Loucy (cell line): ENCODE measurements around the gene IFT27.

Experiments
- H2AFZ ChIP-seq: fragments of 200-600 bp; sonication (generic); 2 replicates; pipeline ENCODE4 v1.6.0; 2016; ENCODE audit warnings: antibody characterized with exemption, mild to moderate bottlenecking, low read length, moderate library complexity
- H3F3A ChIP-seq: fragments of 200-600 bp; 2 replicates; pipeline ENCODE4 v1.6.0; 2016; ENCODE audit warnings: antibody characterized with exemption, low read depth, mild to moderate bottlenecking
- H3K27me3 ChIP-seq: fragments of 200-600 bp; sonication (generic); 2 replicates; pipeline ENCODE4 v1.6.1; 2014; ENCODE audit warnings: low read length, mild to moderate bottlenecking; ENCODE audit not compliant: insufficient read depth, poor library complexity, severe bottlenecking
- H3K36me3 ChIP-seq: fragments of 200-600 bp; sonication (generic); 2 replicates; pipeline ENCODE4 v1.6.1; 2016; ENCODE audit warnings: low read length; ENCODE audit not compliant: insufficient read depth
- H3K4me1 ChIP-seq: fragments of 200-600 bp; sonication (generic); 2 replicates; pipeline ENCODE4 v1.5.1; 2014; ENCODE audit warnings: low read length, mild to moderate bottlenecking; ENCODE audit not compliant: insufficient read depth, poor library complexity, severe bottlenecking
- H3K4me2 ChIP-seq: fragments of 200-600 bp; sonication (generic); 2 replicates; pipeline ENCODE4 v1.6.0; 2014; ENCODE audit warnings: antibody characterized with exemption, low read length, low read depth, mild to moderate bottlenecking; ENCODE audit not compliant: poor library complexity, severe bottlenecking
- H3K4me3 ChIP-seq: fragments of 200-600 bp; sonication (generic); 2 replicates; pipeline ENCODE4 v1.5.1; 2014; ENCODE audit warnings: low read length, mild to moderate bottlenecking, mixed read lengths; ENCODE audit not compliant: poor library complexity, severe bottlenecking
- H3K79me2 ChIP-seq: fragments of 200-600 bp; sonication (generic); 2 replicates; pipeline ENCODE4 v1.6.1; 2014; ENCODE audit warnings: low read length; ENCODE audit not compliant: insufficient read depth
- H3K9ac ChIP-seq: fragments of 200-600 bp; sonication (generic); 2 replicates; pipeline ENCODE4 v1.6.0; 2014; ENCODE audit warnings: mild to moderate bottlenecking, low read depth, low read length, moderate library complexity; ENCODE audit not compliant: poor library complexity, severe bottlenecking
- H3K9me2 ChIP-seq: fragments of 200-600 bp; sonication (generic); replicated peaks from 2 replicates; pipeline ENCODE4 v1.6.1; 2016; ENCODE audit warnings: low read depth, low read length, mixed read lengths
- H3K9me3 ChIP-seq: fragments of 200-600 bp; sonication (generic); 2 replicates; pipeline ENCODE4 v1.6.1; 2014; ENCODE audit warnings: mild to moderate bottlenecking, antibody characterized with exemption, low read length, low read depth; ENCODE audit not compliant: insufficient read depth
- H4K20me1 ChIP-seq: fragments of 200-600 bp; sonication (generic); 2 replicates; pipeline ENCODE4 v1.6.0; 2014; ENCODE audit warnings: antibody characterized with exemption, low read length, mild to moderate bottlenecking; ENCODE audit not compliant: insufficient read depth, poor library complexity, severe bottlenecking
- CTCF ChIP-seq: fragments of 200-600 bp; sonication (generic); conservative IDR thresholded peaks from 2 replicates; pipeline ENCODE4 v1.5.1; 2014; ENCODE audit warnings: mild to moderate bottlenecking, antibody characterized with exemption, low read length
- EZH2phosphoT487 ChIP-seq: fragments of 200-600 bp; IDR thresholded peaks from 2 replicates; pipeline ENCODE4 v1.6.1; 2018; ENCODE audit warnings: antibody characterized with exemption, mild to moderate bottlenecking, moderate library complexity, borderline replicate concordance

The IFT27 gene

DNA sequence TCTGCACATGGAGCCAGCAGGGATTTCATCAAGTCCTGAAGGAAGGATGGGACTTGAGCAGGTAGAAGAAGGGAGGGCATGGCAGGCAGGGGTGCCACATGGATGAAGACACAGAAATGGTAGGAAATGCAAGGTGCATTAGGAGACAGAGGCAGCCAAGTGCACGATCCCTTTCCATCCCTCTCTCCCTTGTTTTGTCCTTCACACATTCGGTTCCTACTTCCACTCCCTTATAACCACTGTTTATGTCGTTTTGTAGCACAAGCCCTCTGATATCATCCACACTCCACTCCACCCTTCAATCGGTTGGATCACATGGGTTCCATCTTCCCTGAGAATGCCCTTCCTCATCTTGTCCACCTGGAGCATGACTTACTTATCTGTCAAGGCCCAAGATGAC is 35.2 kb downstream of the IFT27 start:
- no peaks in the 10 kb centered on the region for H3K79me2 ChIP-seq
- H2AFZ ChIP-seq = no peak overlapping the region
- no peaks in the 10 kb centered on the region for H3K9me3 ChIP-seq
- no peak for TF ChIP-seq CTCF
- no peak for TF ChIP-seq EZH2phosphoT487
- H3K27me3 ChIP-seq = no peaks in the 10 kb centered on the region
- no peaks in the 10 kb centered on the region for H3F3A ChIP-seq
- no peaks in the 10 kb centered on the region for H3K4me1 ChIP-seq
- no peaks in the 10 kb centered on the region for H4K20me1 ChIP-seq
- no peak overlapping the region for H3K4me3 ChIP-seq
- H3K9me2 ChIP-seq = no peaks in the 10 kb centered on the region
- H3K4me2 ChIP-seq = no peak overlapping the region
- H3K9ac ChIP-seq = no peak overlapping the region
- no peaks in the 10 kb centered on the region for H3K36me3 ChIP-seq

- no peak overlapping the region for H2AFZ ChIP-seq
- no peak for TF ChIP-seq CTCF
- no peak for TF ChIP-seq EZH2phosphoT487
- H3K27me3 ChIP-seq = no peaks in the 10 kb centered on the region
These were observed 36.7 kb downstream of the IFT27 start for GRCh38 chr22:36739185-36739584.

GRCh38 chr22:36738416-36739020 is 37.4 kb downstream of the IFT27 start:
- H3K4me1 ChIP-seq = peaks cover 7% of the 10 kb centered on the region
- H3K9me3 ChIP-seq = no peaks in the 10 kb centered on the region
- TF ChIP-seq EZH2phosphoT487 = no peak
- no peak for TF ChIP-seq CTCF
- no peak overlapping the region for H3K4me3 ChIP-seq
- no peaks in the 10 kb centered on the region for H3K27me3 ChIP-seq
- no peaks in the 10 kb centered on the region for H3K9me2 ChIP-seq
- no peak overlapping the region for H3K4me2 ChIP-seq
- no peaks in the 10 kb centered on the region for H3K36me3 ChIP-seq
- H3K9ac ChIP-seq = no peak overlapping the region
- no peaks in the 10 kb centered on the region for H3K79me2 ChIP-seq
- H4K20me1 ChIP-seq = no peaks in the 10 kb centered on the region
- H2AFZ ChIP-seq = no peak overlapping the region
- H3F3A ChIP-seq = no peaks in the 10 kb centered on the region

More at GRCh38 chr22:36739185-36739584, 36.7 kb downstream of the IFT27 start:
- no peaks in the 10 kb centered on the region for H3K79me2 ChIP-seq
- H3K9me2 ChIP-seq = no peaks in the 10 kb centered on the region
- H3K9ac ChIP-seq = no peak overlapping the region
- H3K4me1 ChIP-seq = peaks cover 5% of the 10 kb centered on the region
- H3K4me3 ChIP-seq = no peak overlapping the region
- H3F3A ChIP-seq = no peaks in the 10 kb centered on the region
- H3K9me3 ChIP-seq = no peaks in the 10 kb centered on the region
- no peaks in the 10 kb centered on the region for H3K36me3 ChIP-seq
- H3K4me2 ChIP-seq = no peak overlapping the region
- H4K20me1 ChIP-seq = no peaks in the 10 kb centered on the region
